PFSK-1 (cell line): ENCODE results near the gene INVS.

Experiments
- POLR2AphosphoS5 ChIP-seq: IDR thresholded peaks from 2 replicates; pipeline ENCODE4 v1.6.1; 2012; ENCODE audit warnings: low read depth, mild to moderate bottlenecking, control low read depth, low read length, moderate library complexity
- TF ChIP-seq, protein P1 (sequence below), 2 experiments: IDR thresholded peaks; 2 replicates each; pipeline versions ENCODE4 v1.6.1 to v1.8.0; 2011 to 2012; ENCODE audit warnings: low read depth in 2 of 2, low read length in 2 of 2, control low read depth in 1 of 2, inconsistent platforms in 1 of 2, mild to moderate bottlenecking in 1 of 2, moderate library complexity in 1 of 2; ENCODE audit not compliant: insufficient read depth in 1 of 2

DNA sequence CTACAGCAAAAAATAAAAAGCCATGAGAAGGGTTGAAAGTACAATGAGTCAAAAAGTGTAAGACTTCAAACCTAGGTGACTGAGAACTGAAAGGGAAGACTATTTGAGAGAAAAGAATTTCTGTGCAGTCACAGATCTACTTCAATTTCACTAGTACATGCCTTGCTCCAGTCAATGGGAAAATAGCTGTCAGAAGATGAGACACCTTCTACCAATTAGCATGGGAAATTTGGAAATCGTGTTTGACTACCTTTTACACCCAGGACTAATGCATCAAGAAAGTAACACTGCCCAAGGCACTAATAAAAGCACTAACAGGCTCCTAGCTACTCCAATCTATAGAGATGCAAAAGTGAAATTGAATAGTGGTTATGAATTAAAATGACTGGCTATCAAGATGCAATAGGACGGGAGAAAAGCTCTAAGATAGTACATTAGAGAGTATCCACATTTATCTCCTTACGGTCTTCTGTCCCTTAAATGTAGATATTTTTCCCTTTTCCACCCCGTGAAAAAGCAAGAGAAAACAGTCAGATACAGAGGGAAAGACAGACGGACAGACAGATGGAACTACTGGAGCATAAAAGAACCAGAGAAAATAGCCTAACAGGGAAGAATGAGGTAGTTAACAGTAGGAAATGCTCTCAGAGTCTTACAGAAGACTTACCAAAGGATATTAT is 15.5 kb upstream of the INVS start:
- no peak for TF ChIP-seq POLR2AphosphoS5
- TF ChIP-seq, protein P1, sequence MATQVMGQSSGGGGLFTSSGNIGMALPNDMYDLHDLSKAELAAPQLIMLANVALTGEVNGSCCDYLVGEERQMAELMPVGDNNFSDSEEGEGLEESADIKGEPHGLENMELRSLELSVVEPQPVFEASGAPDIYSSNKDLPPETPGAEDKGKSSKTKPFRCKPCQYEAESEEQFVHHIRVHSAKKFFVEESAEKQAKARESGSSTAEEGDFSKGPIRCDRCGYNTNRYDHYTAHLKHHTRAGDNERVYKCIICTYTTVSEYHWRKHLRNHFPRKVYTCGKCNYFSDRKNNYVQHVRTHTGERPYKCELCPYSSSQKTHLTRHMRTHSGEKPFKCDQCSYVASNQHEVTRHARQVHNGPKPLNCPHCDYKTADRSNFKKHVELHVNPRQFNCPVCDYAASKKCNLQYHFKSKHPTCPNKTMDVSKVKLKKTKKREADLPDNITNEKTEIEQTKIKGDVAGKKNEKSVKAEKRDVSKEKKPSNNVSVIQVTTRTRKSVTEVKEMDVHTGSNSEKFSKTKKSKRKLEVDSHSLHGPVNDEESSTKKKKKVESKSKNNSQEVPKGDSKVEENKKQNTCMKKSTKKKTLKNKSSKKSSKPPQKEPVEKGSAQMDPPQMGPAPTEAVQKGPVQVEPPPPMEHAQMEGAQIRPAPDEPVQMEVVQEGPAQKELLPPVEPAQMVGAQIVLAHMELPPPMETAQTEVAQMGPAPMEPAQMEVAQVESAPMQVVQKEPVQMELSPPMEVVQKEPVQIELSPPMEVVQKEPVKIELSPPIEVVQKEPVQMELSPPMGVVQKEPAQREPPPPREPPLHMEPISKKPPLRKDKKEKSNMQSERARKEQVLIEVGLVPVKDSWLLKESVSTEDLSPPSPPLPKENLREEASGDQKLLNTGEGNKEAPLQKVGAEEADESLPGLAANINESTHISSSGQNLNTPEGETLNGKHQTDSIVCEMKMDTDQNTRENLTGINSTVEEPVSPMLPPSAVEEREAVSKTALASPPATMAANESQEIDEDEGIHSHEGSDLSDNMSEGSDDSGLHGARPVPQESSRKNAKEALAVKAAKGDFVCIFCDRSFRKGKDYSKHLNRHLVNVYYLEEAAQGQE (IDR thresholded peaks at IDR 0.05; ENCODE audit: insufficient read depth in 1 of 2, low read depth in 2 of 2, low read length in 2 of 2) = no peak
